Measurements from ENCODE around the gene TROAP. TPM values are rescaled to one million over a fixed set of nuclear protein-coding genes. Genes with fewer than 3 reads are reported as not detected.
A peak's percentile ranks its signal among the peaks of the same experiment; 100 is the strongest.

Gene TROAP
- total RNA-seq, 1 donor from 2014 or later, result 66.3 TPM

DNA sequence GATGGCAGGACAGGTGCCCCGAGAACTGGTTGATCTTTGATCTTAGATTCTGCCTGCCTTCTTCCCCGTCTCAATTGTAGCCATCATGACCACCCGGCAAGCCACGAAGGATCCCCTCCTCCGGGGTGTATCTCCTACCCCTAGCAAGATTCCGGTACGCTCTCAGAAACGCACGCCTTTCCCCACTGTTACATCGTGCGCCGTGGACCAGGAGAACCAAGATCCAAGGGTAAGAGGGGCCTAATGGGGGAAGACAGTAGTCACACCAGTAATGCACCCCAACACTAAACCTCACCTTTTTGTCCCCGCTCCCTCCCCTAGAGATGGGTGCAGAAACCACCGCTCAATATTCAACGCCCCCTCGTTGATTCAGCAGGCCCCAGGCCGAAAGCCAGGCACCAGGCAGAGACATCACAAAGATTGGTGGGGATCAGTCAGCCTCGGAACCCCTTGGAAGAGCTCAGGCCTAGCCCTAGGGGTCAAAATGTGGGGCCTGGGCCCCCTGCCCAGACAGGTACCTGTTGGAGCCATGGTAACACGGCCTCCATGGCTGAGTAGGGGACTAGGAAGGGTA, 556 bp downstream of the TROAP start:
- H3K9me3 Mint-ChIP-seq, result no peaks in the 10 kb centered on the region
- TF ChIP-seq, protein P1, sequence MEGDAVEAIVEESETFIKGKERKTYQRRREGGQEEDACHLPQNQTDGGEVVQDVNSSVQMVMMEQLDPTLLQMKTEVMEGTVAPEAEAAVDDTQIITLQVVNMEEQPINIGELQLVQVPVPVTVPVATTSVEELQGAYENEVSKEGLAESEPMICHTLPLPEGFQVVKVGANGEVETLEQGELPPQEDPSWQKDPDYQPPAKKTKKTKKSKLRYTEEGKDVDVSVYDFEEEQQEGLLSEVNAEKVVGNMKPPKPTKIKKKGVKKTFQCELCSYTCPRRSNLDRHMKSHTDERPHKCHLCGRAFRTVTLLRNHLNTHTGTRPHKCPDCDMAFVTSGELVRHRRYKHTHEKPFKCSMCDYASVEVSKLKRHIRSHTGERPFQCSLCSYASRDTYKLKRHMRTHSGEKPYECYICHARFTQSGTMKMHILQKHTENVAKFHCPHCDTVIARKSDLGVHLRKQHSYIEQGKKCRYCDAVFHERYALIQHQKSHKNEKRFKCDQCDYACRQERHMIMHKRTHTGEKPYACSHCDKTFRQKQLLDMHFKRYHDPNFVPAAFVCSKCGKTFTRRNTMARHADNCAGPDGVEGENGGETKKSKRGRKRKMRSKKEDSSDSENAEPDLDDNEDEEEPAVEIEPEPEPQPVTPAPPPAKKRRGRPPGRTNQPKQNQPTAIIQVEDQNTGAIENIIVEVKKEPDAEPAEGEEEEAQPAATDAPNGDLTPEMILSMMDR (conservative IDR thresholded peaks at IDR 0.05), result no peak
- peaks cover 15% of the 10 kb centered on the region for H3K27me3 Mint-ChIP-seq
- peak overlapping the region; percentile 100 for H3K4me3 Mint-ChIP-seq
- H3K4me1 Mint-ChIP-seq (ENCODE audit: unreplicated experiment), result peaks cover 17% of the 10 kb centered on the region
- DNase-seq (ENCODE audit: extremely low spot score, unreplicated experiment), result no peak
- H3K27ac Mint-ChIP-seq, result peak overlapping the region; percentile 93
- peaks cover 8% of the 10 kb centered on the region for H3K36me3 Mint-ChIP-seq

DNA sequence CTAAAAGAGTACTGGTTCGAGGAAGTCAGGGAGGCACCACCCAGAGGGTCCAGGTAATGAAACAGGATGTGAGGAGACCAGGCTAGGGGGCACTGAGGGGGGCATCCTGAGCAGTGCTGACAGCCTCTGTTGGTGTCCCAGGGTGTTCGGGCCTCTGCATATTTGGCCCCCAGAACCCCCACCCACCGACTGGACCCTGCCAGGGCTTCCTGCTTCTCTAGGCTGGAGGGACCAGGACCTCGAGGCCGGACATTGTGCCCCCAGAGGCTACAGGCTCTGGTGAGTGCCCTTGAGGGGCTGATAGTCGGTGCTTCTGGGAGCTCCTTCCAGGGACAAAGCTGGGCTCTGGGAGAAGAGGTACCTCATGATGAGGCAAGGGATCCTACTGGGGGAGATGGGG, 2.6 kb downstream of the TROAP start:
- Mint-ChIP-seq H3K36me3 (peaks cover 8% of the 10 kb centered on the region), H3K9me3 (no peaks in the 10 kb centered on the region), H3K27ac (no peak overlapping the region), H3K4me3 (no peak overlapping the region), H3K4me1 (ENCODE audit: unreplicated experiment) (peaks cover 17% of the 10 kb centered on the region), H3K27me3 (no peaks in the 10 kb centered on the region)
- TF ChIP-seq, protein P1 (conservative IDR thresholded peaks at IDR 0.05), result no peak
- DNase-seq (ENCODE audit: extremely low spot score, unreplicated experiment), result no peak

DNA sequence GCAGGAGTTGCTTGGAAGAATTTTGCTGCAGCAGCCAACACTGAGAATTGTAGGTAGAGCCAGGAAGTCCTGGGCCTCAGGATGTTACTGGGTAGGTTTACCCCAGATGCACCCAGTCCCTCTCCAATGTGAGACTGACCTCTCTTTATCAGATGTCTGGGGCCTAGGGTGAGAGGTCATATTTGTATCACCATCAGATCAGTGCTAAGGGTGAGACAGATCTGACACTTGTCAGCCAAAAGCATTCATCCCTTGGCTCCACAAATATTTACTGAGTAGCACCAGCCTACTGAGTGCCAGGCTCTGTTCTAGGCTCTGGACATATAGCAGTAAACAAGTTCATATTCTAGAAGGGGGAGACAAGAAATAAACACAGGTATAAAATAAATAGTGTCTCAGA, 4.3 kb downstream of the TROAP start:
- peaks cover 20% of the 10 kb centered on the region for H3K4me1 Mint-ChIP-seq (ENCODE audit: unreplicated experiment)
- no peak overlapping the region for H3K4me3 Mint-ChIP-seq
- no peaks in the 10 kb centered on the region for H3K9me3 Mint-ChIP-seq
- TF ChIP-seq, protein P1 (conservative IDR thresholded peaks at IDR 0.05), result no peak
- peaks cover 8% of the 10 kb centered on the region for H3K36me3 Mint-ChIP-seq
- no peak overlapping the region for H3K27ac Mint-ChIP-seq
- no peak for DNase-seq (ENCODE audit: extremely low spot score, unreplicated experiment)
- peaks cover 4% of the 10 kb centered on the region for H3K27me3 Mint-ChIP-seq

DNA sequence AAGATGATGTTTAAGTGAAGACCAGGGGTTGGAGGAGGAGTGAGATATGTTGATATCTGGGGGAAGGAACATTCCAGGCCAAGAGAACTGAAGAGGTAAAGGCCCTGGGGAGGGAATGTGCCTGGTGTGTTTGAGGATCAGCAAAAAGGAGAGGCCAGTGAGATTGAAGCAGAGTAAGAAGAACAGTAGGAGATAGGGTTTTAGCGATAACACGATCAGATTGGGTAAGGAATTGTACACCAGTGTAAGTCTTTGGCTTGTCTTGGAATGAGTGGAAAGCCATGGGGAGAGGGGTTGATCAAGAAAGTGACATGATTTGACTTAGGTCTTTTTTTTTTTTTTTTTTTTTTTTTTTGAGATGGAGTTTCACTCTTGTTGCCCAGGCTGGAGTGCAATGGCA, 4.8 kb downstream of the TROAP start:
- TF ChIP-seq, protein P1 (conservative IDR thresholded peaks at IDR 0.05), result no peak
- no peak for DNase-seq (ENCODE audit: extremely low spot score, unreplicated experiment)
- H3K27ac Mint-ChIP-seq, result no peak overlapping the region
- H3K27me3 Mint-ChIP-seq, result peaks cover 4% of the 10 kb centered on the region
- no peaks in the 10 kb centered on the region for H3K9me3 Mint-ChIP-seq
- H3K4me1 Mint-ChIP-seq (ENCODE audit: unreplicated experiment), result peaks cover 19% of the 10 kb centered on the region
- H3K4me3 Mint-ChIP-seq, result no peak overlapping the region
- peaks cover 8% of the 10 kb centered on the region for H3K36me3 Mint-ChIP-seq

DNA sequence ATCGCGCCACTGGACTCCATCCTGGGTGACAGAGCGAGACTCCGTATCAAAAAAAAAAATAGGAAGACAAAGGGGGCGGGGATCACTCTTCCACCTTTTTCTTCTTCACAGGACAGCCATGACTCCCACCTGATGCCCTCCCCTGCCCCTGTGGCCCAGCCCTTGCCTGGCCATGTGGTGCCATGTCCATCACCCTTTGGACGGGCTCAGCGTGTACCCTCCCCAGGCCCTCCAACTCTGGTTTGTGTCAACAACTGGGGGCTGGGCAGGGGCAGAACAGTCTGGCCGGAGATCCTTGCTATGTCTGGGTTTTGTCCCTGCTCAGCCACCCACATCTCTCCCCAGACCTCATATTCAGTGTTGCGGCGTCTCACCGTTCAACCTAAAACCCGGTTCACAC, 5.8 kb downstream of the TROAP start:
- H3K27me3 Mint-ChIP-seq, result peaks cover 4% of the 10 kb centered on the region
- TF ChIP-seq, protein P1 (conservative IDR thresholded peaks at IDR 0.05), result no peak
- H3K4me3 Mint-ChIP-seq, result no peak overlapping the region
- no peaks in the 10 kb centered on the region for H3K9me3 Mint-ChIP-seq
- DNase-seq (ENCODE audit: extremely low spot score, unreplicated experiment), result no peak
- H3K4me1 Mint-ChIP-seq (ENCODE audit: unreplicated experiment), result peaks cover 15% of the 10 kb centered on the region
- no peak overlapping the region for H3K27ac Mint-ChIP-seq
- H3K36me3 Mint-ChIP-seq, result peaks cover 4% of the 10 kb centered on the region
